WTC11 (cell line): ENCODE measurements around the gene NUAK1. TPM values are rescaled to one million over a fixed set of nuclear protein-coding genes. Genes with fewer than 3 reads are reported as not detected.

Experiments used
- ATAC-seq: fragments of 200-7000 bp; cut with Tn5 transposase; 2 replicates; pipeline ENCODE4 v1.10.0; 2021; ENCODE audit warnings: mild to moderate bottlenecking, moderate library complexity
- CTCF ChIA-PET: fragments of 300-600 bp; sonication (Branson Sonifier 250); formaldehyde crosslinking; loops from one replicate; lab custom pipeline; 2021; ENCODE audit warnings: antibody characterized with exemption; lab: Charles Lee
- POLR2A ChIA-PET: fragments of 350-600 bp; sonication (Branson Sonifier 250); formaldehyde crosslinking; loops from one replicate; lab custom pipeline; 2021; ENCODE audit warnings: antibody characterized with exemption; lab: Charles Lee
- DNase-seq: peaks from one replicate; pipeline ENCODE4 v3.0.0; 2021; ENCODE audit warnings: low spot score
- H3K27ac Mint-ChIP-seq: 2 replicates; pipeline ENCODE4 v1.8.0; 2021; ENCODE audit warnings: mixed read lengths
- H3K27me3 Mint-ChIP-seq: 2 replicates; pipeline ENCODE4 v1.8.0; 2021; ENCODE audit warnings: low read depth, mild to moderate bottlenecking, moderate library complexity, mixed read lengths
- H3K36me3 Mint-ChIP-seq: 2 replicates; pipeline ENCODE4 v1.8.0; 2021; ENCODE audit warnings: mixed read lengths
- H3K4me1 Mint-ChIP-seq: 2 replicates; pipeline ENCODE4 v1.8.0; 2022; ENCODE audit warnings: mixed read lengths
- H3K4me3 Mint-ChIP-seq: 2 replicates; pipeline ENCODE4 v1.8.0; 2021; ENCODE audit warnings: mild to moderate bottlenecking, moderate library complexity, mixed read lengths
- H3K9me3 Mint-ChIP-seq: 2 replicates; pipeline ENCODE4 v1.8.0; 2021; ENCODE audit warnings: mixed read lengths
- ATF6 ChIP-seq: sonication (generic); formaldehyde crosslinking; IDR thresholded peaks from 2 replicates; pipeline ENCODE4 v1.8.1; 2023; ENCODE audit warnings: mild to moderate bottlenecking, missing genetic modification reagents
- ESRRA ChIP-seq: sonication (generic); formaldehyde crosslinking; IDR thresholded peaks from 2 replicates; pipeline ENCODE4 v1.8.1; 2022; ENCODE audit warnings: mild to moderate bottlenecking, missing genetic modification reagents, borderline replicate concordance
- FOXJ3 ChIP-seq: sonication (generic); formaldehyde crosslinking; IDR thresholded peaks from 2 replicates; pipeline ENCODE4 v1.9.0; 2021; ENCODE audit warnings: missing genetic modification reagents, mild to moderate bottlenecking, borderline replicate concordance
- FOXP1 ChIP-seq: sonication (generic); formaldehyde crosslinking; IDR thresholded peaks from 2 replicates; pipeline ENCODE4 v1.8.0; 2022; ENCODE audit warnings: missing genetic modification reagents, mild to moderate bottlenecking, moderate library complexity, borderline replicate concordance
- HMGA2 ChIP-seq: fragments of 250-450 bp; sonication (Bioruptor Pico); IDR thresholded peaks from 2 replicates; pipeline ENCODE4 v1.4.0; 2021; ENCODE audit warnings: mild to moderate bottlenecking, moderate library complexity
- RELA ChIP-seq: sonication (generic); formaldehyde crosslinking; IDR thresholded peaks from 2 replicates; pipeline ENCODE4 v1.8.1; 2022; ENCODE audit warnings: missing genetic modification reagents, mild to moderate bottlenecking, borderline replicate concordance
- RORB ChIP-seq: fragments of 250-450 bp; sonication (Bioruptor Pico); IDR thresholded peaks from 2 replicates; pipeline ENCODE4 v1.9.0; 2021; ENCODE audit warnings: mild to moderate bottlenecking
- SOX15 ChIP-seq: fragments of 250-450 bp; sonication (Bioruptor Pico); IDR thresholded peaks from 2 replicates; pipeline ENCODE4 v1.9.0; 2021; ENCODE audit warnings: mild to moderate bottlenecking
- SP1 ChIP-seq: sonication (generic); formaldehyde crosslinking; conservative IDR thresholded peaks from 2 replicates; pipeline ENCODE4 v1.8.1; 2022; ENCODE audit warnings: missing genetic modification reagents
- USF1 ChIP-seq: sonication (generic); formaldehyde crosslinking; IDR thresholded peaks from 2 replicates; pipeline ENCODE4 v1.8.0; 2022; ENCODE audit warnings: mild to moderate bottlenecking, missing genetic modification reagents
- ZNF138 ChIP-seq: sonication (generic); formaldehyde crosslinking; conservative IDR thresholded peaks from 2 replicates; pipeline ENCODE4 v1.8.1; 2022; ENCODE audit warnings: mild to moderate bottlenecking, moderate library complexity, missing genetic modification reagents
- ZNF232 ChIP-seq: sonication (generic); formaldehyde crosslinking; IDR thresholded peaks from 2 replicates; pipeline ENCODE4 v1.8.0; 2022; ENCODE audit warnings: mild to moderate bottlenecking, missing genetic modification reagents
- ZNF396 ChIP-seq: fragments of 250-450 bp; sonication (Bioruptor Pico); IDR thresholded peaks from 2 replicates; pipeline ENCODE4 v1.8.0; 2021; ENCODE audit warnings: mild to moderate bottlenecking, moderate library complexity, borderline replicate concordance
- total RNA-seq: library from RNA; stranded (reverse); gene quantifications from 3 replicates; pipeline ENCODE4 v1.2.3, GENCODE V29; 2021
- TF ChIP-seq, protein P1 (sequence below): fragments of 250-450 bp; sonication (Bioruptor Pico); conservative IDR thresholded peaks from 2 replicates; pipeline ENCODE4 v1.9.0; 2021; ENCODE audit warnings: mild to moderate bottlenecking
- TF ChIP-seq, protein P2 (sequence below): sonication (generic); formaldehyde crosslinking; IDR thresholded peaks from 2 replicates; pipeline ENCODE4 v1.8.1; 2023; ENCODE audit warnings: mild to moderate bottlenecking, moderate library complexity, missing genetic modification reagents

NUAK1 gene
- total RNA-seq, 1 experiment from 2014 or later: 15.9 TPM

- Mint-ChIP-seq H3K9me3 (no peaks in the 10 kb centered on the region), H3K27ac (peak overlapping the region; percentile 92), H3K27me3 (peaks cover 7% of the 10 kb centered on the region), H3K4me1 (peaks cover 76% of the 10 kb centered on the region), H3K36me3 (no peaks in the 10 kb centered on the region), H3K4me3 (no peak overlapping the region)
- CTCF ChIA-PET: interaction anchor here (0.7 to 5.1 kb wide), 5 partner anchors 14 to 714 kb away, joined by 3 to 22 read pairs (median 5); no protein-coding TSS in a partner anchor
- POLR2A ChIA-PET: no interaction called here
- TF ChIP-seq ZNF138 (no peak), RORB (CRISPR knock-in tag) (no peak), FOXP1 (no peak), ESRRA (CRISPR knock-in tag) (no peak), SP1 (CRISPR knock-in tag) (no peak), ATF6 (CRISPR knock-in tag) (no peak), RELA (CRISPR knock-in tag) (no peak), ZNF396 (CRISPR knock-in tag) (no peak), FOXJ3 (CRISPR knock-in tag) (no peak), USF1 (no peak), ZNF232 (CRISPR knock-in tag) (no peak), SOX15 (no peak)
- TF ChIP-seq, protein P1, sequence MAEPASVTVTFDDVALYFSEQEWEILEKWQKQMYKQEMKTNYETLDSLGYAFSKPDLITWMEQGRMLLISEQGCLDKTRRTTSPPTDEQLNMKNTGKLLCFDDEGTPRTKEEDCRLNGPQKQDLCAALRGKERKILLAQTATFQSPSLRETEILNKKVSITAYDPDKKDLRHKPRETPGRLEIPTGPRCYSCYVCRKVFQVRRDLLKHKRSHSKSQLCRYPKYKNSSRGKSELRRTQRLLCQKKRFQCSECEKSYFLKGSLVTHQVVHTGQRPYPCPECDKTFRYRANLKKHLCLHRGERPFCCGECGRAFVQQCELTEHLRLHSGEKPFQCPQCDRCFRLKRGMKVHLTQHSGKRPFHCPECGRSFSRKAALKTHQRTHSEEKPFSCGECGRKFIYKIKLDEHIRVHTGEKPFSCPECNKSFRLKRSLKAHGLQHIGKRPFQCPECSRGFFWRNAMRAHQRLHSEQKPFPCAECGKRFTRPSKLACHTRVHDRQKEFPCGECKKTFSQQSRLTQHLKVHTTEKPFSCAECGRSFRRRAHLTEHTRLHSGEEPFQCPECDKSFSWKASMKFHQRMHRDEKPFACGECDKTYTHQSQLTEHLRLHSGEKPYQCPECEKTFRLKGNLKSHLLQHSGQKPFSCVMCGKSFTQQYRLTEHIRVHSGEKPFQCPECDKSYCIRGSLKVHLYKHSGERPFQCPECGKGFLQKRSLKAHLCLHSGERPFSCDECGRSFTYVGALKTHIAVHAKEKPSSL (CRISPR knock-in tag): no peak
- TF ChIP-seq, protein P2, sequence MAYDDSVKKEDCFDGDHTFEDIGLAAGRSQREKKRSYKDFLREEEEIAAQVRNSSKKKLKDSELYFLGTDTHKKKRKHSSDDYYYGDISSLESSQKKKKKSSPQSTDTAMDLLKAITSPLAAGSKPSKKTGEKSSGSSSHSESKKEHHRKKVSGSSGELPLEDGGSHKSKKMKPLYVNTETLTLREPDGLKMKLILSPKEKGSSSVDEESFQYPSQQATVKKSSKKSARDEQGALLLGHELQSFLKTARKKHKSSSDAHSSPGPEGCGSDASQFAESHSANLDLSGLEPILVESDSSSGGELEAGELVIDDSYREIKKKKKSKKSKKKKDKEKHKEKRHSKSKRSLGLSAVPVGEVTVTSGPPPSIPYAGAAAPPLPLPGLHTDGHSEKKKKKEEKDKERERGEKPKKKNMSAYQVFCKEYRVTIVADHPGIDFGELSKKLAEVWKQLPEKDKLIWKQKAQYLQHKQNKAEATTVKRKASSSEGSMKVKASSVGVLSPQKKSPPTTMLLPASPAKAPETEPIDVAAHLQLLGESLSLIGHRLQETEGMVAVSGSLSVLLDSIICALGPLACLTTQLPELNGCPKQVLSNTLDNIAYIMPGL: no peak
- DNase-seq (no peak), ATAC-seq (no peak)
Observed at GRCh38 chr12:106135075-106135474, 3.7 kb downstream of the NUAK1 start.

DNA sequence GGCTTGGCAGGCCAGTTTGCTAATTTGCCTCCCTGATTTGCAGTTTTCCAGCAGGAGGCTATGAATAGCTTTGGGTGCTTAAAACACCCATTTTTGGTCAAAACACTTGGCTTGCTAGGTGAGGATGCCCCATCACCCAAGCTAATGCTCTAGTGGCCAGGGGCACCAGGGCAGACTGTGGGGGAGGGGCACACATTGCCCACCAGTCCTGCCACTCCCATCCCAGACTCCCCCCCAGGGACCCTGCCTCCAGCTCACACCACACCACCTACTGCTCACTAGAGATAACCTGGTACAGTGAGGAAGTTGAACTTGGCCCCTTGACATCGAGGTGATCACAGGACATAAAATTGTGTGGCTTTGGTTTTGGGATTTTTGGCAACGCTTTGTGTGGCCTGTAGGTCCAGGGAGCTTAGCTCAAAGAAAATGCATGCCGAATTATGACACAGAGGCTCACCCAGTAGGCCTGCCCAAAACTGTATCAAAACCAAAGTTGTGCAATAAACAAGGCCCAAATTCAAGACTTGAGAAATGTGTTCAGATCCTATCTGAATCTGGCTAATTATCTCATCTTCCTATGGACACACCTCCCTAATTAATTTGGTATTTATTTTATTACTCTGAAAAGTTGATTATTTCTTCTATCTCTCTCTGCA is 4.3 kb downstream of the NUAK1 start:
- H3K4me1 Mint-ChIP-seq: peaks cover 80% of the 10 kb centered on the region
- no peaks in the 10 kb centered on the region for H3K36me3 Mint-ChIP-seq
- CTCF ChIA-PET: interaction anchor here (0.7 to 5.1 kb wide), 8 partner anchors 15 to 713 kb away, joined by 3 to 22 read pairs (median 4); no protein-coding TSS in a partner anchor
- peak overlapping the region; percentile 97 for H3K27ac Mint-ChIP-seq
- TF ChIP-seq HMGA2: no peak
- TF ChIP-seq, all 79 proteins: peak for 0
- Mint-ChIP-seq H3K27me3 (peaks cover 7% of the 10 kb centered on the region), H3K9me3 (no peaks in the 10 kb centered on the region), H3K4me3 (no peak overlapping the region; the same call in 1 of the 2 replicates)
- POLR2A ChIA-PET: interaction anchor here (1.4 kb wide), 1 partner anchor 8 kb away, joined by 6 read pairs; no protein-coding TSS in a partner anchor
- ATAC-seq: no peak
- DNase-seq: no peak
